ENCODE measurements around the gene TANC1.

DNA sequence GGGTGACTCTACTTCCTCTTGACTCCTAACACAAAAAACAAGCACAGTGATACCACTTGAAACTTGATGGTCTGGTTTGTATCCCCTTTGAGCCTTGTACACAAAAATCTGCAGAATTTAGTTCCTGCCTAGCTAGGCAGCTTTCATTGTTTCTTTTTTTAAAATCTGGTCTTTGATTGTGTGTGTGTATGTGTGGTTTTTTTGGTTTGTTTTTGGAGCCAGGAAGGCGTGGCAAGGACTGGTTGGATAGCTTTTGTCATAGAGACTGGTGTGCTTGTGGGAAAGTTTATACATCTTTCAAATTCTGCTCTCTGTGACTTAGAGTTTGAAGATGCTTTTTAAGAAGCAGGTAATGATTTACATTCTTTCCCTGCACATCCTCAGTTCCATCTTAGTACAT, 127.4 kb downstream of the TANC1 start:
- TF ChIP-seq, protein P1, sequence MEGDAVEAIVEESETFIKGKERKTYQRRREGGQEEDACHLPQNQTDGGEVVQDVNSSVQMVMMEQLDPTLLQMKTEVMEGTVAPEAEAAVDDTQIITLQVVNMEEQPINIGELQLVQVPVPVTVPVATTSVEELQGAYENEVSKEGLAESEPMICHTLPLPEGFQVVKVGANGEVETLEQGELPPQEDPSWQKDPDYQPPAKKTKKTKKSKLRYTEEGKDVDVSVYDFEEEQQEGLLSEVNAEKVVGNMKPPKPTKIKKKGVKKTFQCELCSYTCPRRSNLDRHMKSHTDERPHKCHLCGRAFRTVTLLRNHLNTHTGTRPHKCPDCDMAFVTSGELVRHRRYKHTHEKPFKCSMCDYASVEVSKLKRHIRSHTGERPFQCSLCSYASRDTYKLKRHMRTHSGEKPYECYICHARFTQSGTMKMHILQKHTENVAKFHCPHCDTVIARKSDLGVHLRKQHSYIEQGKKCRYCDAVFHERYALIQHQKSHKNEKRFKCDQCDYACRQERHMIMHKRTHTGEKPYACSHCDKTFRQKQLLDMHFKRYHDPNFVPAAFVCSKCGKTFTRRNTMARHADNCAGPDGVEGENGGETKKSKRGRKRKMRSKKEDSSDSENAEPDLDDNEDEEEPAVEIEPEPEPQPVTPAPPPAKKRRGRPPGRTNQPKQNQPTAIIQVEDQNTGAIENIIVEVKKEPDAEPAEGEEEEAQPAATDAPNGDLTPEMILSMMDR (IDR thresholded peaks at IDR 0.05), result no peak
- no peak for TF ChIP-seq POLR2A (IDR thresholded peaks at IDR 0.05)

Measured in testis (tissue), 2 donors.